ENCODE results near the gene SAFB.

DNA sequence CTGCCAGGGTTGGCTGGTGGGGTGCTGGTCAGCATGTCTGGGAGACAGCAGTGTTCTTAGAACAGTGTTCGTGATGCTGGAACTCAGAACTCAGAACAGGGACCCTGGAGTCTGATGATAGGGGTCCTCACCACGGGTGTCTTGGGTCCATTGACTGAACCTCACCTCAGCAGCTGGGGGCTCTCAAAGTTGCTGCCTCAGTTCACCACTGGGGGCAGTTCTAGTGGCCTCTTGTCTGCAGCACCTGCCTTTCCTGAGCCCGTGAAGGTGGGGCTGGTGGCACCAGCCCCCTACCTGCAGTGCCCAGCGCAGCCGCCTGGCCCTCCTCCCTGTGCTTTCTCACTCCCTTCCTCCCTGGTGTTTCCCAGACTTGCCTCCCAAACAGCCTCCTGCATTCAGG, 28.5 kb downstream of the SAFB start:
- TF ChIP-seq, protein P1, sequence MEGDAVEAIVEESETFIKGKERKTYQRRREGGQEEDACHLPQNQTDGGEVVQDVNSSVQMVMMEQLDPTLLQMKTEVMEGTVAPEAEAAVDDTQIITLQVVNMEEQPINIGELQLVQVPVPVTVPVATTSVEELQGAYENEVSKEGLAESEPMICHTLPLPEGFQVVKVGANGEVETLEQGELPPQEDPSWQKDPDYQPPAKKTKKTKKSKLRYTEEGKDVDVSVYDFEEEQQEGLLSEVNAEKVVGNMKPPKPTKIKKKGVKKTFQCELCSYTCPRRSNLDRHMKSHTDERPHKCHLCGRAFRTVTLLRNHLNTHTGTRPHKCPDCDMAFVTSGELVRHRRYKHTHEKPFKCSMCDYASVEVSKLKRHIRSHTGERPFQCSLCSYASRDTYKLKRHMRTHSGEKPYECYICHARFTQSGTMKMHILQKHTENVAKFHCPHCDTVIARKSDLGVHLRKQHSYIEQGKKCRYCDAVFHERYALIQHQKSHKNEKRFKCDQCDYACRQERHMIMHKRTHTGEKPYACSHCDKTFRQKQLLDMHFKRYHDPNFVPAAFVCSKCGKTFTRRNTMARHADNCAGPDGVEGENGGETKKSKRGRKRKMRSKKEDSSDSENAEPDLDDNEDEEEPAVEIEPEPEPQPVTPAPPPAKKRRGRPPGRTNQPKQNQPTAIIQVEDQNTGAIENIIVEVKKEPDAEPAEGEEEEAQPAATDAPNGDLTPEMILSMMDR (IDR thresholded peaks at IDR 0.05), result no peak
- no peak for TF ChIP-seq POLR2A (IDR thresholded peaks at IDR 0.05)

All from ovary (tissue), 3 donors.